ENCODE results near the gene BHMT2. TPM values are rescaled to one million over a fixed set of nuclear protein-coding genes. Genes with fewer than 3 reads are reported as not detected.

The BHMT2 gene
- total RNA-seq, 6 experiments from 2014 or later, result 0.85 to 1.6 (median 1.1) TPM; not detected in 2

GRCh38 chr5:79105868-79106267, 36.3 kb downstream of the BHMT2 start:
- peaks cover 13% of the 10 kb centered on the region for H3K27me3 Mint-ChIP-seq (ENCODE audit: insufficient read depth)
- peaks cover 4% of the 10 kb centered on the region for H3K9me3 Mint-ChIP-seq
- DNase-seq, result no peak
- H3K36me3 Mint-ChIP-seq (ENCODE audit: low read depth), result peaks cover 6% of the 10 kb centered on the region; the same call in 1 of the 2 replicates
- TF ChIP-seq, protein P1, sequence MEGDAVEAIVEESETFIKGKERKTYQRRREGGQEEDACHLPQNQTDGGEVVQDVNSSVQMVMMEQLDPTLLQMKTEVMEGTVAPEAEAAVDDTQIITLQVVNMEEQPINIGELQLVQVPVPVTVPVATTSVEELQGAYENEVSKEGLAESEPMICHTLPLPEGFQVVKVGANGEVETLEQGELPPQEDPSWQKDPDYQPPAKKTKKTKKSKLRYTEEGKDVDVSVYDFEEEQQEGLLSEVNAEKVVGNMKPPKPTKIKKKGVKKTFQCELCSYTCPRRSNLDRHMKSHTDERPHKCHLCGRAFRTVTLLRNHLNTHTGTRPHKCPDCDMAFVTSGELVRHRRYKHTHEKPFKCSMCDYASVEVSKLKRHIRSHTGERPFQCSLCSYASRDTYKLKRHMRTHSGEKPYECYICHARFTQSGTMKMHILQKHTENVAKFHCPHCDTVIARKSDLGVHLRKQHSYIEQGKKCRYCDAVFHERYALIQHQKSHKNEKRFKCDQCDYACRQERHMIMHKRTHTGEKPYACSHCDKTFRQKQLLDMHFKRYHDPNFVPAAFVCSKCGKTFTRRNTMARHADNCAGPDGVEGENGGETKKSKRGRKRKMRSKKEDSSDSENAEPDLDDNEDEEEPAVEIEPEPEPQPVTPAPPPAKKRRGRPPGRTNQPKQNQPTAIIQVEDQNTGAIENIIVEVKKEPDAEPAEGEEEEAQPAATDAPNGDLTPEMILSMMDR (IDR thresholded peaks at IDR 0.05), result peak; percentile 25; the same call in 1 of the 2 replicates
- no peak overlapping the region for H3K27ac Mint-ChIP-seq
- H3K4me3 Mint-ChIP-seq, result no peak overlapping the region
- H3K4me1 Mint-ChIP-seq (ENCODE audit: low read depth), result peaks cover 14% of the 10 kb centered on the region

- peak; percentile 19 for DNase-seq
- Mint-ChIP-seq H3K9me3 (no peaks in the 10 kb centered on the region), H3K27me3 (ENCODE audit: insufficient read depth) (peaks cover 26% of the 10 kb centered on the region), H3K27ac (no peak overlapping the region), H3K36me3 (ENCODE audit: low read depth) (no peaks in the 10 kb centered on the region), H3K4me1 (ENCODE audit: low read depth) (peaks cover 14% of the 10 kb centered on the region), H3K4me3 (no peak overlapping the region; the same call in 1 of the 2 replicates)
- TF ChIP-seq, protein P1 (IDR thresholded peaks at IDR 0.05), result no peak
Observed at GRCh38 chr5:79107020-79107796, 37.6 kb downstream of the BHMT2 start.

DNA sequence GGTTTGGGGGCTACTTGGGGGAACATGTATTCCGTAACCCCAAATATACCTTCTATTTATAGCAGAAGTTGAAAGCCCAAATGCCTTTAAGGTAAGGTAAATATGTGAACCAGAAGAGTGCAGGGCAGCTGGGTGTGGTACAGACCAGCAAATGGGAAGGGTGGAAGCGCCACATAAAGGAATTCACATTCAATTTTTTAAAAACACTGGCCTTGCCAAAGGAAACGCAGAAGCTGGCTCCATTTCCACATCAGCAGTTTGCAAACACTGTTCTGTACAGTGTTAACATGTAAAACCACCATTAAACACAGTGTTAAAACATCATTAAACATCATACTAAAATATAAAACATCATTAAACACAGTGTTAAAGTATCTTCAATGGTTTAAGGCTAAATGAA, 38.5 kb downstream of the BHMT2 start:
- H3K27me3 Mint-ChIP-seq (ENCODE audit: insufficient read depth), result peaks cover 28% of the 10 kb centered on the region
- no peak for DNase-seq
- no peak overlapping the region for H3K27ac Mint-ChIP-seq
- TF ChIP-seq, protein P1 (IDR thresholded peaks at IDR 0.05), result no peak
- no peaks in the 10 kb centered on the region for H3K9me3 Mint-ChIP-seq
- peaks cover 14% of the 10 kb centered on the region for H3K4me1 Mint-ChIP-seq (ENCODE audit: low read depth)
- H3K4me3 Mint-ChIP-seq, result no peak overlapping the region
- H3K36me3 Mint-ChIP-seq (ENCODE audit: low read depth), result no peaks in the 10 kb centered on the region

- Mint-ChIP-seq H3K4me3 (no peak overlapping the region), H3K36me3 (ENCODE audit: low read depth) (no peaks in the 10 kb centered on the region), H3K27ac (no peak overlapping the region), H3K27me3 (ENCODE audit: insufficient read depth) (peaks cover 26% of the 10 kb centered on the region), H3K9me3 (no peaks in the 10 kb centered on the region), H3K4me1 (ENCODE audit: low read depth) (peaks cover 14% of the 10 kb centered on the region)
- TF ChIP-seq, protein P1 (IDR thresholded peaks at IDR 0.05), result no peak
- DNase-seq, result no peak
Observed at GRCh38 chr5:79108792-79109191, 39.2 kb downstream of the BHMT2 start.

DNA sequence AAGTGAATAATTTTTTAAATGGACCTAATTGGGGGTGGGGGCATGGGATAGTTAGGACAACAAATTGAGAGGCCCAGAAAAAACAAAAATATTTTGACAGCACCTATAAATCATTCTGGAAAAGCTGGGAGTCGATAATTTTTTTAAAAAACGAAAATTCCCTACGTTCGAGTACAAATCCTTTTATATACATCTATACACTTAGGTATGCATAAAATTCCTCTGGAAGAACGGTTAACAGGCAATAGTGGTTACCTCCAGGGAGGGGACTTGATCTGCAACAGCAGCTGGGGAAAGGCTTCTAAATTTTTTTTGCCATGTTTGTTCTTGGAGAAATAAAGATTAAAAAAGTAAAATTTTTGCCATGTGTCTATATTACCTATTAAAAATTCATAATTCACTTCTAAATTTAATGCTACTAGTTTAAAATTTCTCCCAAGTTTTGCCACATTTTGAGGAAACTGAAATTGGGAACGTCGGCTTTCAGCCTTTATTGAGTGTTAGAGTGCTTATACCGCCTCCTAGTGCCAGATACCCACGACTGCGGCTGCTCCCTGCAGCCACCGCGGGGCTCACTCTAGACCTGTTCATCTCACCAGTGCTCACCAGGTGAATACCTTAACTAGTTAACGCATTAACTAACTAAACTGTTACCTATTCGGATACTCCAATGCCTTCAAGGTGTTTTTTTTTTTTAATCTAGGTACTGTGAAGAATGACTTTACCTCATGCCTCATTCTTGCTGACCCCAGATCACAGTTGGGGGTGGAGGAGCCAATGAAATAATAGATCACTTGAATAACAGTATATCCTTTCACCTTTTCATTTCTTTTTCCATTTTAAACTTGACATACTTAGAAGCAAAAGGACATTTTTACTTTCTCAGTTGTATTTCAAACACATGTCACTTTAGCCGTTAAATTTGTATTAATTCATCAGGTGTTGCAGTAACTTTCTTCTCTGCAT, 40.2 kb downstream of the BHMT2 start:
- H3K36me3 Mint-ChIP-seq (ENCODE audit: low read depth), result no peaks in the 10 kb centered on the region
- no peak for DNase-seq
- TF ChIP-seq, protein P1 (IDR thresholded peaks at IDR 0.05), result peak; percentile 52
- peaks cover 14% of the 10 kb centered on the region for H3K4me1 Mint-ChIP-seq (ENCODE audit: low read depth)
- no peaks in the 10 kb centered on the region for H3K9me3 Mint-ChIP-seq
- no peak overlapping the region for H3K4me3 Mint-ChIP-seq
- H3K27ac Mint-ChIP-seq, result no peak overlapping the region
- peaks cover 27% of the 10 kb centered on the region for H3K27me3 Mint-ChIP-seq (ENCODE audit: insufficient read depth)

Data from HFFc6 (cell line).